GM04504 (cell line): ENCODE results near the gene TLR4.

Experiments
- DNase-seq: peaks from one replicate; pipeline ENCODE4 v3.0.0-alpha.2; 2012; ENCODE audit warnings: low read depth

Gene TLR4

DNA sequence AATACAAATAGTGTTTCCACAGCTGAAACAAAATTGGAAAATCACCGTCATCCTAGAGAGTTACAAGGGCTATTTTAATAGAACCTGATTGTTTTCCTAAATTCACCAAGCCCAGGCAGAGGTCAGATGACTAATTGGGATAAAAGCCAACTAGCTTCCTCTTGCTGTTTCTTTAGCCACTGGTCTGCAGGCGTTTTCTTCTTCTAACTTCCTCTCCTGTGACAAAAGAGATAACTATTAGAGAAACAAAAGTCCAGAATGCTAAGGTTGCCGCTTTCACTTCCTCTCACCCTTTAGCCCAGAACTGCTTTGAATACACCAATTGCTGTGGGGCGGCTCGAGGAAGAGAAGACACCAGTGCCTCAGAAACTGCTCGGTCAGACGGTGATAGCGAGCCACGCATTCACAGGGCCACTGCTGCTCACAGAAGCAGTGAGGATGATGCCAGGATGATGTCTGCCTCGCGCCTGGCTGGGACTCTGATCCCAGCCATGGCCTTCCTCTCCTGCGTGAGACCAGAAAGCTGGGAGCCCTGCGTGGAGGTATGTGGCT lies at the start of gene TLR4:
TLR4 (plus strand) TSS at position 380 of the 552 bp plus-strand sequence; CDS start at position 450, 70 bp downstream.
- DNase-seq = peak; percentile 57

DNA sequence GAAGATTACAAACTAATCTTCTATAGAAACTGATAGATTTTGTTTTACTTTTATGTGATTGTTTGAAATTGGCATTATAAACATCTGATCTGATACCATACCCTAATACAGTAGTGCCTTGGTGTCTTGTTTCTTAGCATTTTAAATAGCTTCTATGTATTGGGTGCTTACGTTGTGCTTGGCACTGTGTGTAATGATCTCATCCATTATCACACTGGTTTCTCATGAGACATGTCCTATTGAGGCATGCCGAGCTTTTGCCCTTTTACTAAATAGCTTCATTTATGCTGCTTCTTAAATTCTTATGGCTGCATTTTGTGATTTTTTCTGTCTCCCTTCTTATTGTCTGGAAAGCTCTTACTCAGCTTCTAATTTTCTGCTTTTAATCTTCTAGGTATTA lies 48.2 kb upstream of the TLR4 start:
- no peak for DNase-seq

DNA sequence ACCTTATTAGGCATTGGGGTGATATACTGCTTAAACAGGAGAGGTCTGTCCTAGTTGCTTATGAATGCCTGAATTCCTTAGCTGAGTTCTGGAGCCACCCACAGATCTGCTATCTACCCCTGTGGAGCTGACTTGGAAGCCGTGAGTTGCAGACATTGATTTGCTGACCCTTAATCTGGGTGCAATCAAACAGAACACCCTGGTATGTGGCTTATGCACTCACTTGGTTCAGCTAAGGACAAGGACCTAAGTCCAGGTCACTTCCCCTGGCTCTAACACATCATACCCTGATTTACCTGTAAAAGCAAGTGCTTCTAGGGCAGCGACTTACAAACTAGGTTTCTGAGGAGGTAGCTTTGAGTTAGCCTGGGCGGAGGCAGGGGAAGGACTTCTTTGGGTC lies 41.6 kb upstream of the TLR4 start:
- no peak for DNase-seq

DNA sequence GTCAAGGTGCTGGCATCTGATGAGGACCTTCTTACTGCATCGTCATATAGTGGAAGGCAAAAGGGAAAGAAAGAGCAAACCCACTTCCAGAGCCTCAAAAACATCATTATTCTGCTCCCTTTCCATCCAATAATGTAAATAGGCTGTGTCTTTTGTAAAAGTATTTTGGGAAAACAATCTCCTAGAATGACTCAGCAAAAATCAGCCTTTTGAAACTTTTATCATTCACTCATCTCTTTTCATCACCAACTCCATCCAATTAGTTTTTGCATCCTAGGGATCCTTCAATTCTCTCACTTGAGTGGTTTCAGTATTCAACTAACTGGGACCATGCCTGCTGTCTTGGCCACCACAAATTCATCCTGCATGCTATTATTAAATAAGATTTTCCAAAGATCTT lies 39.8 kb upstream of the TLR4 start:
- DNase-seq = no peak

DNA sequence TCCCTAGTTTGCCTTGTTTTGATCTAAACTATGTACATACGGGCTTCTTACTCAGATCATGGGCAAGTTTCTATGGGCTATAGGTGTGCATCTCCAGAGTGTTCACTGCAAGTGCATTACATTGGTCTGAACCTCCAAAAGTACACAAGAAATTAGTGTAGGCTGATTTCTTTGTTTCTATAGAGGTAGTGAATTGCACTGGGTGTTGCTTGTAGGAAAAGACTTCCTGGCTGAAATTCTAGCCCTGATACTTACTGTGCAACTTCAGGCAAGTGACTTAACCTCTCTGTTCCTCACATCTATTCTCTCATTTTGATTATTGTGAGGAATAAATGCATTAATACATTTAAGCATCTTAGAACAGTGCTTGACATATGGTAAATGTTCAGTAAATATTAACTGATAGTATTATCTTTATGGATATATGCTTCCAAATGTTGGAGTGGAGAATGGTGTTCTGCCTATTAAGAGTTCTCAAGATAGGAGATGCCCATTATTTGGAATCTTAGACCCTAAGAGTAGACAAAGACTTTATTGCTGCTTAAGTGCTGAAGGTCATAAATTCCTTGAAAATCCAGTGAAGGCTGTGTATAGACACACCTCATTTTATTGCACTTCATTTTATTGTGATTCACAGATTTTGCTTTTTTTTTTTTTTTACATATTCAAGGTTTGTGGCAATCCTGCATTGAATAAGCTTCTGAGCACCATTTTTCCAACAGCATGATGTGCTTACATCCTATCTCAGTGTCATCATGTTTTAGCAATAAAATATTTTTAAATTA lies 38.4 kb upstream of the TLR4 start:
- no peak for DNase-seq

DNA sequence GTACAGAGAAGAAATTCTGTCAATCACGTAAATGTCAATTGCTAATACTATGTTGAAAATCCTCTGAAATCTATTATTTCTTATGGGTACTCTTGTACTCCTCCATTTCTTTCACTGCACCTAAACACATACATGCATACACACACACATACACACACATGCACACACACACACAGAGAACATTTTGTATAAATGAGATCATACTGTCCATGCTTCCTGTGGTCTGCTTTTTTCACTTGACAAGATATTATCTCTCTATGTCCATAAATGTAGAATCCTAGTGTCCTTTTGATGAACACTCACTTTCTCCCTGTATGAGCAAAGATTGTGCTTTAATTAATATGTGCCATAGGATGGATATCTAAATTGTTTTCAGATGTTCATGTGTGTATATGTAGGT lies 32.7 kb upstream of the TLR4 start:
- no peak for DNase-seq

DNA sequence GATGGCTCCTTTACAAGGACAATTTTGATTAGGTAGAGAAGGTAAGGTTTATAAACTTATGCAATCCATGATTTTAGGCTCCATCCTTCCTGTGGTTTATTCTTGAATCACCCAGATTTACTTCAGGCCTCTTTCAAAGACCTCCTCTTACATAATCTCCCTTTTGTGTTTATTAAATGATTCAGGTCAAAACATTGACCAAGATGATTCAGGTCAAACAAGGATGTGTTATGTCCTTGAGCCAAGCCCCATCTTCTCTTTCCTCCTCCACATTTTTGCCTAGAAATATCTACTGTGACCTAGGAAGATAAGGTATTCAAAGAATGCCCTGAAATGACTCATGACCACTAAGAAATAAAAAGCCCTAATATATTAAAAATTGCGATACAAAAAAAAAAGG lies 31.8 kb upstream of the TLR4 start:
- DNase-seq = peak; percentile 28

- DNase-seq = no peak
Measured at GRCh38 chr9:117677572-117677971, 26.6 kb upstream of the TLR4 start.

GRCh38 chr9:117678871-117679270 lies 25.3 kb upstream of the TLR4 start:
- no peak for DNase-seq

GRCh38 chr9:117679416-117679815 lies 24.8 kb upstream of the TLR4 start:
- DNase-seq = no peak

DNA sequence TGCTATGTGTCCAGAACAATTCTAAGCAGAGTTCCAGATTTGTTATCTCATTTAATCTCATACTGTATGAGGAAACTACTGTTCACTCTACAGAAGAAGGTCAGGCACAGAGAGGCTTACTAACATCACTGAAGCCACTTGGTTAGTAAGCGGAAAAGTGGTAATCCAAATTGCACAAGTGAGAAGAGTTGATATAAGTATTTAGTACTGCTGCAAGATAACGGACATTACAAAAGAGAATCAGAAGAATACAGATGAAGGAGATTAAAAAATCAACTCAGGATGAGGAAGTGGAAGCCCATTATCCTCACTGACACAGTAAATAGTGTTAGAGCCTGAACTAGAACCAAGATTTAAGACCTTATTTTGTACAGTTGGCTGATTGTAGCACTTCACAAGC lies 22.3 kb upstream of the TLR4 start:
- DNase-seq = no peak

DNA sequence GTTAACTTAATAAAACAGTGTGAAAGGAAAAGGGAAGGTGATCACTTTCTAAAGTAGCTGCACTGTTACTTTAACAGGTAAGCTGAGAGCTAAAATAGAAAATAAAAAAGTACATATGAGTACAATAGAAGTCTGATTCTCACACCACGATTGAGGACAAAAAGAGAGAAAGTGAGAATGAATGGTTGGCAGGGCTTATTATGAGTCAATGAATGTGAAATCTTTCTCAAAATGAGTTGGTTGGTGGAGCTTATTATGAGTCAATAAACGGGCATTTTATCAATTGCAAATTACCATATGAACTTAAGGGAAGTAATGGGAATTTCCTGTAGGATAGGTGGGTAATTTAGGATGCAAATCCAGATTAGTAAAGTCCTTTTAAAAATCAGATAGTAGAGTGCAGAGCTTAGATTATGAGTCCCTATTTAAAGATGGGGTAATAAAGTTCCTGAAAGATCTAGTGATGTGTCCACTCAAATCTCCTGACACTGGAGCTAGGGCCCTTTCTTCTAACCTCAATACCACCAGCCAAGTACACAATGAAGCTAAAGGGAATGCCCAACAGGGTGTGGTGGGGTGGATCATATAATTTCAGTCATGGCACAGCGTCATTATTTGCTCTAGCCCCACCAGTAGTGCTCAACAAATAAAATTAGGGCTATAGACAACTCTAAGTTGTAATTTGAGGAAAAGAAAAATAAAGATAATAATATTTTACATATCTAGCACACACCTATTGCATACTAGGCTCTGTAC lies 21.1 kb upstream of the TLR4 start:
- no peak for DNase-seq

- DNase-seq = no peak
Measured at GRCh38 chr9:117687532-117687931, 16.7 kb upstream of the TLR4 start.

- DNase-seq = no peak
Measured at GRCh38 chr9:117691367-117691766, 12.8 kb upstream of the TLR4 start.

- DNase-seq = no peak
Measured at GRCh38 chr9:117696154-117696553, 8.0 kb upstream of the TLR4 start.

DNA sequence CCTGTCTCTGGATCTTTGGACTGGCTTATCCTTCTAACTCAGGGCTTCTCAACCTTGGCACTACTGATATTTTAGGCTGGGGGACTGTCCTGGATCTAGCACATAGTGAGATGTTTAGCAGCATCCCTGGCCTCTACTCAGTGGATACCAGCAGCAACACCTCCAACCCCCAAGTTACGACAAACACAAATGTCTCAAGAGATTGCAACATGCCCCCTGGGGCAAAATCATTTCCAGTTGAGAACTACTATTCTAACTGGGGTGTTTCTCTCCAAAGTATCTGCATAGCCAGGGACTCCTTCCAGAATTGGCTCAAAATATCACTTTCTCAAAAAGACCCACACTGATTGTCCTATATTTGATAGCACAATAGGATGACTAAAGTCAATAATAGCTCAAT lies 7.2 kb upstream of the TLR4 start:
- no peak for DNase-seq

DNA sequence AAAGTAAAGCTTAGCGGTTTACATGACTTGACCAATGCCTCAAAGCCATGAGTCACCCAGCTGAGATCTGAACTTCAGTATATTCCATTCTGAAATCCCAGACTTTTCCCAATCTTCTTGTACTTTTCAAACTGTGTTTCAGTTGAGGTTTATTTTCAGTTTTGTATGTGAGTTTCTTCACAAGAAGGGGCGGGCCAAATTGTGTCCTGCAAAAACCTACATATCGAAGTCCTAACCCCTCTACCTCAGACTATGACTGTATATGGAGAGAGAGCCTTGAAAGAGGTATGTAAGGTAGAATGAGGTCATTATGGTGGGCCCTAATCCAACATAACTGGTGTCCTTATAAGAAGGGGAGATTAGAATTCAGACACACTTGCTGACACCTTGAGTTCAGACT lies 666 bp upstream of the TLR4 start:
- DNase-seq = no peak

DNA sequence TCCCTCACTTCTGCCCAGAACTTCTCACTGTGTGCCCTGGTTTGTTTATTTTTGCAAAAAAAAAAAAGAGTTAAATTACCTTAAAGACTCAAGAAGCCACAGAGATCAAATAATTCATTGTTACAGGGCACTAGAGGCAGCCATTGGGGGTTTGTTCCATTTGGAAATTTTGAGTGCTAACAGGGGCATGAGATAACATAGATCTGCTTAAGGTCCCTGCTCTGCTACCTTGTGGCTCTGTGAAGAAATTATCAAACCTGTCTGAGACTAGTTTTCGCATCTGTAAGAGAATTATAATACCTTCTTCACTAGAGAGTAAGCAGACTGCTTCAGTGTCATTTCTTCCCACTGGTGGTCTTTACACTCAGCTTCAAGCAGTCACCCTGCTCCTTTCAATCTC lies 394 bp downstream of the TLR4 start:
- no peak for DNase-seq

DNA sequence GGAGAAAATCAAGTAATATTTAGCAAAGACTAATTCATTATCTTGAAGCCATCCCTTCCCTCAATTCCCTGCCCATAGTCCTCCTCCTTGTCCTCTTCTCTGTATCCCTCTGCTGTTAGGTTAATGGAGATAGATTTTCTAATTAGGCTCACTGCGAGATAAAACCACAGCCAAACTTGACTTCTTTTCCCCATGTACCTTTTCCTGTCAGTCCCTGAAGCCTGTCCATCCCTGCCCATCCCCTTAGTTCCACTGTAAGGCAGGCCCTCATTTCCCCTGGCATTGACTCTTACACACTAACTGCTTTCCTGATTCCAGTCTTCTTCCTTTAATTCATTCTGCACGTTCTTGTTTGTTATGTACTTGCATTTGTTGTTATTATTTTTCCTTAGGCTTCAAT lies 1.2 kb downstream of the TLR4 start:
- DNase-seq = no peak

- no peak for DNase-seq
Measured at GRCh38 chr9:117706421-117707116, 2.4 kb downstream of the TLR4 start.

DNA sequence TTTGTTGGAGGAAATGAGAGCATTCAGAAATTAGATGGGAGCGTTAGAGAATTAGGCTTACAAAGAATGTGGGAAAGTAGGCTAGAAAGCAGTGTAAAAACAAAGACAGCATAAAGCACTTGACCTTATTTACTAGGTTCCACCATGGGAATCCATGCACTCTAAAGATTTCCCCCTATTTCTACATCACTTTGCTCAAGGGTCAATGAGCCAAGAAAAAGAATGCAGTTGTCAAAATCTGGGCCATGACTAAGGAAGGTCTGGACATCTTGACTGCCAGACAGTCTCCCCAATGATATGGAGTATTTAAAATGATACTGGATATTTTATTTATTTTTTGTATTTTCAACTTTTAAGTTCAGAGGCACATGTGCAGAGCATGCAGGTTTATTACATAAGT lies 3.4 kb downstream of the TLR4 start:
- no peak for DNase-seq

DNA sequence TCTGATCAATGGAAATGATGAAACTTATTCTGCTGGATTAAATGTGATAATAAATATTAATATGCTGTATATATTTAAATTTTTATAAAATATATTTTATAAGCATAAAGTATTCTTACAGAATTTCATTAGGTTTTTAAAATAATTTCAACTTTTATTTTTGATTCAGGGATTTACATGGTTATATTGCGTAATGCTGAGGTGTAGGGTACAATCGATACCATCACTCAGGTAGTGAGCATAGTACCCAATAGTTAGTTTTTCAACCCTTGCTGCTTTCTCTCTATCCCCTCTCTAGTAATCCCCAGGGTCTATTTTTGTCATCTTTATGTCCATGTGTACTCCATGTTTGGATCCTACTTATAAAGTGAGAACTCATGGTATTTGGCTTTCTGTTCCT lies 5.7 kb downstream of the TLR4 start:
- DNase-seq = no peak

DNA sequence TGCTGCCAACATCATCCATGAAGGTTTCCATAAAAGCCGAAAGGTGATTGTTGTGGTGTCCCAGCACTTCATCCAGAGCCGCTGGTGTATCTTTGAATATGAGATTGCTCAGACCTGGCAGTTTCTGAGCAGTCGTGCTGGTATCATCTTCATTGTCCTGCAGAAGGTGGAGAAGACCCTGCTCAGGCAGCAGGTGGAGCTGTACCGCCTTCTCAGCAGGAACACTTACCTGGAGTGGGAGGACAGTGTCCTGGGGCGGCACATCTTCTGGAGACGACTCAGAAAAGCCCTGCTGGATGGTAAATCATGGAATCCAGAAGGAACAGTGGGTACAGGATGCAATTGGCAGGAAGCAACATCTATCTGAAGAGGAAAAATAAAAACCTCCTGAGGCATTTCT lies 10.1 kb downstream of the TLR4 start:
- no peak for DNase-seq
